COLO829 (cell line): Measurements from ENCODE around the gene SYNE4.
"Not testable (repeated sequence)": the region's sequence is repeated elsewhere in the genome, so short reads cannot be mapped to it uniquely, and the experiment has no call there.

Experiments
- DNase-seq: peaks from one replicate; pipeline ENCODE4 v3.0.0; 2012; ENCODE audit warnings: low spot score

Gene SYNE4

DNA sequence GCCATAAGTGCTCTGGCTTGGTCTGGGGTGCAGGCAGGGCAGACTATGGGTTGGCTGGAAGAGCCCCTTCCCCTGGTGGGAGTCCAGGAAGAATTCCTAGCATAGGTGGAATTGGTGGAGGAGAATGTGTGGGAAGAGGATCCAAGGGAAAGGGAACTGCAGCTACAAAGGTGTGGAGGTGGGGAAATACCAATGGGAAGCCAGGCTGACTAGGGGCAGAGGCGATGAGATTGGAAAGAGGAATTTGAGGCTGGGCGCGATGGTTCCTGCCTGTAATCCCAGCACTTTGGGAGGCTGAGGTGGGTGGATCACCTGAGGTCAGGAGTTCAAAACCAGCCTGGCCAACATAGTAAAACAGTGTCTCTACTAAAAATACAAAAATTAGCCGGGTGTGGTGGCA, 18.5 kb downstream of the SYNE4 start:
- DNase-seq, result no peak

DNA sequence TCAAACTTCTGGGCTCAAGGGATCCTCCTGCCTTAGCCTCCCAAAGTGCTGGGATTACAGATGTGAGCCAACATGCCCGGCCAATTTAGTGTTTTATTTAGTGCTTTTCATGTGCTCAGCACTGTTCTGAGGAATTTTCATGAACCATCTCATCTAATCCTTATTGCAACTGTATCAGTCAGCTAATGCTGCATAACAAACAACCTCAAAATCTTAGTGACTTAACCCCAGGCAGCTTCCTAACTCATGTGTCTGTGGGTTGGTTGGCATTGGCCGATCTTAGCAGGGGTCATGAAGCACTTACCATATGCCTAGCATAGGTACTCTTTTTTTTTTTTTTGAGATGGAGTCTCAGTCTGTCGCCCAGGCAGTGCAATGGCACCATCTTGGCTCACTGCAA, 19.8 kb downstream of the SYNE4 start:
- DNase-seq, result no peak

DNA sequence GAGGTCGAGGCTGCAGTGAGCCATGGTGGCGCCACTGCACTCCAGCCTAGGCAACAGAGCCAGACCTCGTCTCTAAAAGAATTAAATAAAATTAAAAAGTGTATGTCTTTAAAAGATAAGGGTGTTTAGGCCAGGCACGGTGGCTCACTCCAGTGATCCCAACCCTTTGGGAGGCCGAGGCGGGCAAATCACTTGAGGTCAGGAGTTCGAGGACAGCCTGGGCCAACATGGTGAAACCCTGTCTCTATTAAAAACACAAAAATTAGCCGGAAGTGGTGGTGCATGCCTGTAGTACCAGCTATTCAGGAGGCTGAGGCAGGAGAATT, 21.1 kb downstream of the SYNE4 start:
- DNase-seq, result no peak

DNA sequence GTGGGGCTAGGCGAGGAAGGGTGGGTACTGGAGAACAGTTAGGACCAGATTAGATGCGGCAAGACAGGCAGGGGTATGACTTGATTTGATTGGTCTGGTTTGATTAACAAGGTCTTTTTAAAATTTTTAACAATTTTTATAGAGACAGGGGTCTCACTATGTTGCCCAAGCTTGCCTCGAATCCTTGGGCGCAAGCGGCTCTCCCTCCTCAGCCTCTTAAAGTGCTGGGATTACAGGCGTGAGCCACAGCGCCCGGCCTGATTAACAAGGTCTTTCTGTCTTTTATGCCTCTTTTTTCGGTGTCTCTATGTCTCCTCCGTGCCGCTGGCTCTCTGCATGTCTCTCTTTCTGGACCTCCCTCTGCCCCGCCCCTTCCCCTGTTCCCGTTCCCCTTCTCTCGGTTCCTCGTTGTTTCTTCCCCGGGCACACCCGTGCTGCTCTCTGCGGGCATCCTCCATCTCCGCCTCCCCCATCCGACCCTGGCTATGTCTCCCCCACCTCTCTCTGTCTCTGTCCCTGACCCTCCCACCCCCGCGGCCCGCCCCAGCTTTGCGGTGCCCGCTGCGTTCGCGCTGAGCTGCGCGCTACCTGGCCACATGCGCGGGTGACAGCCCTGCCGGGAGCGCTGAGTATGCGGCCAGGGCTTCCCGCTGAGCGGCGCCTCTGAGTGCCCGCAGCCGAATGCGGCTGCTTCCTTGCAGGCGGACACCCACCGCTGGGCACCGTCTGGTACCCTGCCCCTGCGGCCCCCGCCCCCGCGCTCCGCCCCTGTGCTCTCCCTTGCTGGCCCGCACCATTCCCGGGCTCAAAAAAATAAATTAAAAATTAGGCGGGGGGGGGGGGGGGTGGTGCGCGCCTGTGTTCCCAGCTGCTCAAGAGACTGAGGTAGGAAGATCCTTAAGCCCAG, 21.7 kb downstream of the SYNE4 start:
- no peak for DNase-seq

DNA sequence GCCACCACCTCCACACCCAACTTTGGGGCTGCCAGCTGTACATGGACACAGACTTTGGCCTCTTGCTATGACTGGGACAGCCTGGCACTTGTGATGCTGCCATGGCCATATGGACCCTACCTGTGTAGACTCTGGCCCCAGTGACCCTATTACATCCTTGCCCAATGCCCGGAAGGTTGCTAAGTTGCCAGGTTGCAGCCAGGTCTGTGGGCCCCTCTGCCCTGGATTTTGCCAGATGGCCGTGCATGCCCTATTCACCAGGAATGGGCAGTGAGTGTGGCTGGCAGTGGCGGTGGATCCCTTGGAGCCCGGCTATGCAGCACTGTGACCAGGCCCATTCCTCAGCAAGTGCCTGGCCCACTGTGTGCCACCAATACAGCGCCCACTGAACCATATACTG, 22.5 kb downstream of the SYNE4 start:
- no peak for DNase-seq

DNA sequence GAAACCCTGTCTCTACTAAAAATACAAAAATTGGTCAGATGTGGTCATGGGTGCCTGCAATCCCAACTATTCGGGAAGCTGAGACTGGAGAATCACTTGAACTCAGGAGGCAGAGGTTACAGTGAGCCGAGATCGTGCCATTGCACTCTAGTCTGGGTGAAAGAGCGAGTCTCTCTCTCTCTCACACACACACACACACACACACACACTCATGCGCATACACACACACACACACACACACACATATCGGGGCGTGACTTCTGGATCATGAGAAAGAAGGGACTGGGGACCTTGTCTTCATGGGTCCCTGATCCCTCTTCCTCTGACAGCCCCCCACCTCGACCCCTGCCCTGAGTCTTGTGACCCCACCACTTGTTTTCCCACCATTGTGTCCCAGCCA, 25.4 kb downstream of the SYNE4 start:
- DNase-seq, result no peak

DNA sequence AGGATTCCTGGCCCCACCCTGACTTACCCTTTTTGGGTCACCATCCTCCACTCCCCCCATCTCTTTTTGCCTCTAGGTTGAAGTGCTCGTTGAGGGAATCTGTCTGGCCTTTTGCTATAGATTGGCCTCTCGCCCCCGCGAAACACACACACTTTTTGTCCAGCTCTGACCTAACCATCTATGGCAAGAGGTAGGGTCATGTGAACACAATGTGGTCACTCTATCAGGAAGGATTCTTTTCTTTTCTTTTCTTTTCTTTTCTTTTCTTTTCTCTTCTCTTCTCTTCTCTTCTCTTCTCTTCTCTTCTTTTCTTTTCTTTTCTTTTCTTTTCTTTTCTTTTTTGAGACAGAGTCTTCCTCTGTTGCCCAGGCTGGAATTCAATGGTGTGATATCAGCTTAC, 27.6 kb downstream of the SYNE4 start:
- DNase-seq, result not testable (repeated sequence)

DNA sequence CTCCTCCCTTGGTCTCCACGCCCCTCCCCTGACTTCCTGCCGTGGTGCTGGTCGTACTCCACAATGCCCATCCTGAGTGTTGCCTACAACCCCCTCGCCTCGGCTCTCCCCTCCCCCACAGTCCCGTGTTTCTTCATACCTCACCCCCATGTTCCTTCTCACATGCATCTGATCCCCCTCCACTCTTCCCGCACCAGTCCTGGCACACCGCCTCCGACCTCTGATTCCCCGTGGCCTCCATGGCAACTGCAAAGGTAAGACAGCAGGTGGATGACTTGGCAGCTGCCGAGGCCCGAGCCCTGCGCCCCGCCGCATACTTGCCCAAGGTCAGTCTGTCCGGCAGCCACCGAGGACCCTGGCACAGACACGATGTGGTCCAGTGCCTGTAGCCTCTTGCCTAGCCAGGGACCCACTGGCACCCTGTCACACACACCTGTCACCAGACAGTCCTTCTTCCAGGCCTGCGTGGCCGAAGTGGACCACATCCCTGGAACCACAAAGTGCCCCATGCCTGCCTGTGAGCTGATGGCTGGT, 29.7 kb downstream of the SYNE4 start:
- no peak for DNase-seq

DNA sequence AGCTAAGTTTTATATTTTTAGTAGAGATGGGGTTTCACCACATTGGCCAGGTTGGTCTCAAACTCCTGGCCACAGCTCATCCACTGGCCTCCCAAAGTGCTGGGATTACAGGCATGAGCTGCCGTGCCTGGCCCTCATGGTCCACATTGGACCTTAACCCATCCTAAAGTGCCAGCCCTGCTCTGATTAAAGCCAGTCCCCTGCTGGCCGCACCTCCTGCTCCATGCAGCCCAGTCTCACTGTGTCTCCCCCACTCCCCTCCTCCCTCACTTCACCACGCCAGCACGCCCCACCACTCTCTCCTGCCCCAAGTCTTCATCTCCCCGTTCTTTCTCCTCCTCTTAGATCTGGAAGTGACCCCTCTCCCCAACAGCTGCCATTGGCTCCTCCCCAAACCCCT, 30.3 kb downstream of the SYNE4 start:
- DNase-seq, result no peak

DNA sequence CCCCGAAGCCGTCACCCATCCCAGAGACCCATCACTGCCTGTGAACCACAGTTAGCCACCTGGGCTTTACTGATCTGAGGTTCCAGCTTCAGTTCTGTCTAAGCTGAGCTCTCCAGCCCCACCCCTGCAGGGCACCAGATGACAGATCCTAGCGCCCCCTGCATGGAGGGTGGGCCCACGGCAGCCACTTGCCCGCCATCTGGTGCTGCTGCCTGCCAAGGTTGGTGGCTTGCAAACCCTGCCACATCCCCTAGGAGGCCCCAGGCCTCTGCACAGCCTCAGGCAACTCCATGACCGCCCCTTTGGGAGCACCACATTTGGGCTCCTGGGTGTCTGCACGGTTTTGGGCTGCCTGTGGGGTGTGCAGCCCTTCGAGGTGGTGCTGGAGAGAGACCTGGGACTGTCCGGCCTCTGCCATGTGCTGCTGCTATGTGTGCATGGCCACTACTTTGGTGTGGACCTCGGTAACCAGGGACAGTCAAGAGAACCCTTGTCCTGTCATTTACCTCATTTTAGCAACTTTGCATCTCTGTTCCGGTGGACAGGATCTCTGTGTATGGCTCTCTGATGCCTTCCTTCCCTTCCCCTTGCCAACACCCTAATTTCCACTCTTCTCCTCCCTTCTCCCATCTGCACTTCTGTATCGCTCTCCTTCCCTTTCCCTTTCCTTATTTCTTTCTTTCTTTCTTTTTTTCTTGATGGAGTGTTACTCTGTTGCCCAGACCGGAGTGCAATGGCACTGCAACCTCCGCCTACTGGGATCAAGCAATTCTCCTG, 31.0 kb downstream of the SYNE4 start:
- DNase-seq, result no peak

DNA sequence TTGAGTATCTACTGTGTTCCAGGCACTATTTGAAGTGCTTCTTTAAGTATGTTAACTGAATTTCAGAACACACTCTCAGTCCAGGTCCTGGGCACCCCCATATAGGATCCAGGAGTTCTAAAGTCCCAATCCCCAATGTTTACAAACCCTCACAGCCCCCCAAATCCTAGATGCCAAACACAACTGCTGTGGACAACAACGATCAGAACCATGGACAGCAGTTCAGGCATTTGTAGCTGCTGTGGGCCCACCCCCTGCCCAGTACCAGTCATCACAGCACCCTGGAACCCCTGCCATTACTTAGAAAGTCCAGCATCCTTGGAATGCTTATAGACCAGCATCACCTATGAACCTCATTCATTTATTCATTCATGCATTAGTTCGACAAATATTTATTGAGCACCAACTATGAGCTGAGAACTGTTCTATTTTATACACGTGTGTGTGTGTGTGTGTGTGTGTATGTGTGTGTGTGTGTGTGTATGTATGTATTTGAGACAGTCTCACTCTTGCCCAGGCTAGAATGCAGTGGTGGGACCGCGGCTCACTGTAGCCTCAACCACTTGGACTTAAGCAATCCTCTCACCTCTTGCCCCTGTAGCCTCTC, 32.9 kb downstream of the SYNE4 start:
- DNase-seq, result no peak

DNA sequence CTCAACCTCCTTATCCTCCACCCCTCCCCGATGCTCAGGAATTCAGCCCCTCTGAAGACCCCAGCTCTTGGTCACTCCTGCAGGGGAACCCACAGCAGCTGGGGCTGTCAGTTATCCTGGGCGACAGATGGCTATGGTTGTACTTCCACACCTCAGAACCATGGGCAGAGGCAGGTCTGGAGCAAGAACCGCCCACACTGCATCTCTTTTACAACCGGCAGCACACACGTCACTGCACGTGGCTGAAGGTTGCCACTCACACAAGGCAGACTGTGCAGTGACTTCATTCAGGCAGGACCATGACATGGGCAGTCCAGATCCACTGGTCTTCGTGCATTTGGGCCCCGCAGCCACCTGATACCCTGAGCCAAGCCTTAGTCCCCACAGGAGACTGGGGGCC, 35.1 kb downstream of the SYNE4 start:
- DNase-seq, result no peak

DNA sequence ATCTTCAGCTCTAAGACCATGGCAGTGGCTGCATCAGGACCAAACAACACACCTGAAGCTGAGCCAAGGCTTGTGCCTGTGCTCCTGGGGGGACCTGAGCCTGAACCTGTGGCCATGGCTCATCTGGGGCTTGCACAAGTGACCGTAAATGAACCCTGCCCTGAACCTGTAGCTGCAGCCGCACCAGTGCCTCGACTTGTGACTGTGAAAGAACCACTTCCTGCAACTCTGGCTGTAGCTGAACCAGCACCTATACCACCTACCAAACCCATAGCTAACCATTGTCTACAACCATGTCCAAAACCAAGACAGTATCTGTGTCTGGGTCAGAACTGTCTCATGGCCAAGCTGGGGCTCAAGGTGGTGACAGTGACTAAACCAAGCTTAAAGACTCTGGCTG, 41.8 kb downstream of the SYNE4 start:
- no peak for DNase-seq

DNA sequence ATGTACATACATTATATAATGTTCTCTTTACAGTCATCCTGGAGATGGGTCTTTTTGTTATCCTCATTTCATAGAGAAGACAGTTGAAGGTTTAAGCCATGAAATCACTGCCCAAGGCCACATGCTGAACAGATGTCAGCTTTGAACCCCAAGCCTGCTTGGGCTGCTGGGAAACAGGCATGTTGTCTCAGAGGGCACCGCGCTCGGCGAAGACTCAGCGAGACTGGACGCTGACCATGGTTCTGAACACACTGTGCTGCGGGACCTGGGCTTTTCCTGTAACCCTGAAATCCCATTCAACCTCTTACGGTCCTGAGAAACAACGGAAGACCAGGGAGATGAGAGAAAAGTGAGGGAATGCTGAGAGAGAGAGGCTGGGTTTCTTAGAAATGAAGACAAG, 45.1 kb downstream of the SYNE4 start:
- no peak for DNase-seq

DNA sequence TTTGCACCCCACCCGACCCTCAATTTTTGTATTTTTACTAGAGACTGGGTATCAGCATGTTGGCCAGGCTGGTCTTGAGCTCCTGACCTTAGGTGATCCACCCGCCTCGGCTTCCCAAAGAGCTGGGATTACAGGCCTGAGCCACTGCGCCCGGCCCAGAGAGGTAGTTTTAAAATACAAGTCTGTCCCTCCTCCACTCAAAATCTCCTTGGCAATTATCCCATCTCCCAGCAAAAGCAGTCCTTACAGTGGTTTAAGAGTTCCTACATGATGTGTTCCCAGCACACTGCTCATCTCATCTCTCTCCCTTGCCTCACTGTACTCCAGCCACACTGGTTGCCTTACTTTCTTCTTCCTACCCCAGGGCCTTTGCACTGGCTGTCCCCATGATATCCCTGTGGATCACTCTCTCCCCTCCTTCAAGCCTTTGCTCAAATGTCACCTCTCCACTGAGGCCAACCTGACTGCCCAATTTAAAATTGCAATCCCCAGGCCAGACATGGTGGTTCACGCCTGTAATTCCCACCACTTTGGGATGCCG, 48.1 kb downstream of the SYNE4 start:
- DNase-seq, result no peak

DNA sequence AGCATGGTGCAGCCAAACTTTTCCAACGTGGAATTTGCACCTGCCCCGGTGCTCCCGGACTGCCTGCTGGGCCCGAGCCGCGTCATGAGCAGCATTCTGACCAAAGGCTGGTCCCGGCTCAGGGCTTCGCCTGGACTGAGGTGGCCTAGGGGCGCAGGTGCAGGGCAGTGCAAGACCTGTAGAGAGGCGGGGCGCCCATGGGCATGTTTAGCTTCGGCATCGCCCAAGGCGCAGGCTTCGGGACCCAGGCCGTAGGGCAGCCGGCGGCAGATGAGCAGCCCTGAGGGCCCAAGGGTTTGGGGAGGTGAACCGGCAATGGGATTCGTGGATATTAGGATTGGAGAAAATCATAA, 48.7 kb downstream of the SYNE4 start:
- DNase-seq, result no peak

DNA sequence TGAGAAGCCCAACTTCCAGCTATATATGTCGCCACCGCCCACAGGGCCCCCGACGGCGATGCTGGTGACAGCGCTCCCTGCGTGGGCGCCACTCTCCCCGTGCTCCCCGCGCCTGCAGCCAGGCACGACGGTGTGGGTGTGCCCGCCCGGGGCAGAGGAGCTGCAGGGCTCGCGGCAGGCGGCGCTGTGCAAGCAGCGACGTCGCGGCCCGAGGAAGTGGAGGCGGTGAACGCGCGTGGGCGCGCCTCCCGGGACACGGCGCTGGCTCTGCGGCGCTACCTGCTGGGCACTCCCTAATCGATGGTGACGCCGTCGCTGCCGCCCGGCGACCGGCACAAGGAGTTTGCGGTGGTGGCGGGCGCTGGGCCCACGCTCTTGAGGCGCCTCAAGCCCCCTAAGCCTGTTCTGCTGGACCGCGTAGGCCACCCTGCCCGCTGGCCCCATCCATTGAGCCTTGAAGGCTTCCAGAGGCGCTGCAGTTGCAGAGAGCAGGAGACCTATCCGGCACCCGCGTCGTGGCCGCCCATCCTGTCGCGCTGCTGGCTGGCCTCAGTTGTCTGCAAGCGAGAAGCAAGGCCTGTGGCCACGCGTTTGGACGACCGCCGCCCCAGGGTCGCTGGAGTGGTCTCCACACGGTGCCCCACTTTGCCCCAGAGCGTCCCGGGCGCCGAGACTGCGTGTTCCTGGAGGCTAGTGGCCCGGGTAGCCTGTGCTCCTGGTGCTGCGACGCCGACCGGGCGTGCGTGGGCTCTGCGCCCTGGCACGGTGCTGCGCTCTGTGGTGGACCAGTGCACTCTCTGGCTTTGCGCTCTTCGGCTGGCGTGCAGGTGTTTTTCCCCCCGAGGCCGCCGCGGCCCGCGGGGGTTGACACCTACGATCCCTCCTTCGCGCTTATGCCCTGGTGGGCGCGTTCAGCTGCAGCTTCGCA, 49.3 kb downstream of the SYNE4 start:
- no peak for DNase-seq

DNA sequence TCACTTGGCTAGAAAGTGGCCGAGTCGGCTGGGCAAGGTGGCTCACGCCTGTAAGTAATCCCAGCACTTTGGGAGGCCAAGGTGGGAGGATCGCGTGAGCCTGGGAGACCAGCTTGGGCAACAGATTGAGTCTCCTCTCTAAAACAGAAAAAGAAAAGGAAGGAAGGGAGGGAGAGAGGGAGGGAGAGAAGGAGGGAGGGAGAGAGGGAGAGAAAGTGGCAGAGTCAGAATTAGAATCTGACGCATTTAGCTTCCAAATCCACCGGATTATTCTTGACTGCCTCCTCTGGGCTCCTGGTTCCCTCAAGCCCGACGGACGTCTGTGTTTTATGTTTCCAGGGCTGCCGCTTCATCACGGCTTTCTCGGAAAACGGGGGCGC, 50.0 kb downstream of the SYNE4 start:
- DNase-seq, result no peak

DNA sequence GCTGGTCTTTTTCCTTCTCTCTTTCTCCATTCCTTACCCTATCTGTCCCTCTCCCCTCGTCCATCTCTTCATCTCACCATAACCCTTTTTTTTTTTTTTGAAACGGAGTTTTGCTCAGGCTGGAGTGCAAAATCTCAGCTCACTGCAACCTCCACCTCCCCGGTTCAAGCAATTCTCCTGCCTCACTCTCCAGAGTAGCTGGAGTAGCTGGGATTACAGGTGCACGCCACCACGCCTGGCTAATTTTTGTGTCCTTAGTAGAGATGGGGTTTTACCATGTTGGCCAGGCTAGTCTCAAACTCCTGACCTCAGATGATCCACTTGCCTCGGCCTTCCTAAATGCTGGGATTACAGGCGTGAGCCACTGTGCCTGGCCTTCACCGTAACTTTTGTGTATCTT, 51.2 kb downstream of the SYNE4 start:
- DNase-seq, result not testable (repeated sequence)

DNA sequence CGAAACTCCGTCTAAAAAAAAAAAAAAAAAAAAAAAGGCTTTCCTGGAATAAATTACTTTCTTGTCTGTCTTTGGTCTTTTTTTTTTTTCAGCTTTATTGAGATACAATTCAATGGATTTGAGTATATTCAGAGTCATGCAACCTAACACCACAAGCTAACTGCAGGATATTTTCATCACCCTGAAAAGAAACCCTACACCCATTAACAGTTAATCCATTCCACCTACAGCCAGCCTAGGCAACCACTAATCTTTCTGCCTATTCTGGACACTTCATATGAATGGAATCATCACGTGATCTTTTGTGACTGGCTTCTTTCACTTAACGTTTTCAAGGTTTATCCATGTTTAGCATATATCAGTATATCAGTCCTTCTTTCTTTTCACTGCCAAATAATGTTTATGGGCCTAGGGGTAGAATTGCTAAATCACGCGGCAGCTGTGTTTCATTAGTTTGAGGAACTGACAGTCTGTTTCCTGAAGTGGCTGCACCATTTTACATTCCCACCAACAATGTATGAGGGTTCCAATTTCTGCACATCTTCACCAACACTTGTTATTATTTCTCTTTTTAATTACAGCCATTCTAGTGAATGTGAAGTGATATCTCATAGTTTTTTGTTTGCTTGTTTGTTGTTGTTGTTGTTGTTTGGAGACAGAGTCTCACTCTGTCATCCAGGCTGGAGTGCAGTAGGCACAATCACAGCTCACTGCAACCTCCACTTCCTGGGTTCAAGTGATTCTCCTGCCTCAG, 52.6 kb downstream of the SYNE4 start:
- DNase-seq, result no peak
